Right lobe of liver (tissue), 4 donors: Measurements from ENCODE around the gene SAMD4A.

Experiments used
- POLR2A ChIP-seq: fragments of 450-650 bp; IDR thresholded peaks from one replicate; pipeline ENCODE4 v1.6.1; 2017; ENCODE audit warnings: antibody characterized with exemption, mild to moderate bottlenecking
- TF ChIP-seq, protein P1 (sequence below), 4 donors: fragments of 200-600 bp in 3 of 4; fragments of 450-650 bp in 1 of 4; IDR thresholded peaks; one replicate each; pipeline versions ENCODE4 v1.5.1 to v1.8.0; 2016 to 2022; ENCODE audit warnings: antibody characterized with exemption in 4 of 4, mild to moderate bottlenecking in 2 of 4
- donor health status: DM: no; HTN: no; CAD: no.
- donor health status: DM: no; HTN: no; CAD: no.
- donor health status: DM: no; HTN: yes; CAD: no.

DNA sequence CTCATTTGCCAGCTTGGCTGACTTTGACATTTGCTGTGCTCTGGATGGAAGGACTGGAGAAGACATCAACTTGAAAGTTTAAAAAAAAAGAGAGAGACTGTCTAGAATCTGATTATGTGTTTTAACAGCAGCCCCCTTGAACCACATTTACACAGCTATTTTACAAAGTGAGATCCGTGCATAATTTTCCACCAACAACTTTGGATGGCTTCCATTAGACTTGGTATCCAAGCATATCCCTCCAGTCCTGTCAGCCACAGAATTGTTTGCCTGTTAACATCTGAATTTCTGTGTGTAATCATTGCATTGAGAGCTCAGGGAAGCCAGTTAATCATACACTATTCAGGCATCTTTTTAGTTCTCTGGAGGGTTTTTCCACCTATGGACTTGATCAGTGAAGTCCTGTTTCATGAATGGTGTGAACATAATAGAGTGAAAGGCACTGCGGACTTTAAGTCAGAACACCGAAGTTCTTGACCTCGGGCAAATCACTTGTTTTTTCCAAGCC, 93.7 kb downstream of the SAMD4A start:
- TF ChIP-seq, protein P1, sequence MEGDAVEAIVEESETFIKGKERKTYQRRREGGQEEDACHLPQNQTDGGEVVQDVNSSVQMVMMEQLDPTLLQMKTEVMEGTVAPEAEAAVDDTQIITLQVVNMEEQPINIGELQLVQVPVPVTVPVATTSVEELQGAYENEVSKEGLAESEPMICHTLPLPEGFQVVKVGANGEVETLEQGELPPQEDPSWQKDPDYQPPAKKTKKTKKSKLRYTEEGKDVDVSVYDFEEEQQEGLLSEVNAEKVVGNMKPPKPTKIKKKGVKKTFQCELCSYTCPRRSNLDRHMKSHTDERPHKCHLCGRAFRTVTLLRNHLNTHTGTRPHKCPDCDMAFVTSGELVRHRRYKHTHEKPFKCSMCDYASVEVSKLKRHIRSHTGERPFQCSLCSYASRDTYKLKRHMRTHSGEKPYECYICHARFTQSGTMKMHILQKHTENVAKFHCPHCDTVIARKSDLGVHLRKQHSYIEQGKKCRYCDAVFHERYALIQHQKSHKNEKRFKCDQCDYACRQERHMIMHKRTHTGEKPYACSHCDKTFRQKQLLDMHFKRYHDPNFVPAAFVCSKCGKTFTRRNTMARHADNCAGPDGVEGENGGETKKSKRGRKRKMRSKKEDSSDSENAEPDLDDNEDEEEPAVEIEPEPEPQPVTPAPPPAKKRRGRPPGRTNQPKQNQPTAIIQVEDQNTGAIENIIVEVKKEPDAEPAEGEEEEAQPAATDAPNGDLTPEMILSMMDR (IDR thresholded peaks at IDR 0.05), result no peak
- no peak for TF ChIP-seq POLR2A
